Common myeloid progenitor, CD34-positive (primary cell): Measurements from ENCODE around the gene OR13A1.

Experiments
- CTCF ChIA-PET: fragments of 350-600 bp; sonication (Branson Sonifier 250); formaldehyde crosslinking; loops from one replicate; lab custom pipeline; 2021; ENCODE audit warnings: antibody characterized with exemption; lab: Charles Lee
- POLR2A ChIA-PET: fragments of 350-600 bp; sonication (Branson Sonifier 250); formaldehyde crosslinking; loops from one replicate; lab custom pipeline; 2021; ENCODE audit warnings: antibody characterized with exemption; lab: Charles Lee
- DNase-seq, 3 donors: peaks; one replicate each; pipeline versions ENCODE4 v3.0.0 to v3.0.0-alpha.2; 2013
- H3K27ac ChIP-seq, 2 experiments: 1 replicate in 1 of 2; 2 replicates in 1 of 2; pipeline ENCODE4 v1.7.0; 2013; ENCODE audit warnings: inconsistent platforms in 2 of 2, low read length in 2 of 2, mild to moderate bottlenecking in 2 of 2, low read depth in 1 of 2, moderate library complexity in 1 of 2; ENCODE audit not compliant: severe bottlenecking in 2 of 2, insufficient read depth in 1 of 2, poor library complexity in 1 of 2
- H3K27me3 ChIP-seq, 5 experiments: replicated peaks in 2 of 5; 1 replicate in 3 of 5; 2 replicates in 2 of 5; pipeline versions ENCODE4 v1.6.1 to v1.7.0; 2013; ENCODE audit warnings: low read length in 4 of 5, mild to moderate bottlenecking in 2 of 5, moderate library complexity in 2 of 5, inconsistent platforms in 1 of 5; ENCODE audit not compliant: insufficient read depth in 5 of 5, control insufficient read depth in 4 of 5
- H3K36me3 ChIP-seq, 4 experiments: 1 replicate in 2 of 4; 2 replicates in 2 of 4; pipeline versions ENCODE4 v1.6.1 to v1.7.0; 2013; ENCODE audit warnings: low read length in 3 of 4, control low read depth in 1 of 4, mild to moderate bottlenecking in 1 of 4; ENCODE audit not compliant: control insufficient read depth in 4 of 4, insufficient read depth in 4 of 4
- H3K4me1 ChIP-seq, 4 experiments: 1 replicate in 3 of 4; 2 replicates in 1 of 4; pipeline versions ENCODE4 v1.6.1 to v1.7.1; 2013; ENCODE audit warnings: low read length in 3 of 4, mild to moderate bottlenecking in 3 of 4, control low read depth in 1 of 4, inconsistent platforms in 1 of 4, moderate library complexity in 1 of 4; ENCODE audit not compliant: control insufficient read depth in 4 of 4, insufficient read depth in 4 of 4; ENCODE audit errors: control extremely low read depth in 1 of 4
- H3K4me3 ChIP-seq, 7 experiments: 1 replicate in 4 of 7; 2 replicates in 3 of 7; pipeline versions ENCODE4 v1.5.1 to v1.7.0; 2013; ENCODE audit warnings: mild to moderate bottlenecking in 7 of 7, low read length in 6 of 7, moderate library complexity in 6 of 7, inconsistent platforms in 2 of 7, low read depth in 2 of 7, control low read depth in 1 of 7; ENCODE audit not compliant: insufficient read depth in 4 of 7, control insufficient read depth in 1 of 7; ENCODE audit errors: extremely low read depth in 1 of 7
- H3K9me3 ChIP-seq, 5 experiments: 1 replicate in 4 of 5; 2 replicates in 1 of 5; pipeline versions ENCODE4 v1.6.1 to v1.7.1; 2013; ENCODE audit warnings: low read length in 4 of 5, mild to moderate bottlenecking in 2 of 5, inconsistent platforms in 1 of 5, low read depth in 1 of 5, moderate library complexity in 1 of 5; ENCODE audit not compliant: control insufficient read depth in 4 of 5, insufficient read depth in 2 of 5; ENCODE audit errors: control extremely low read depth in 1 of 5
- WGBS: methylation state at CpG from one replicate; pipeline ENCODE4 v1.1.5; 2013; ENCODE audit not compliant: insufficient coverage; 5-methylcytosine and 5-hydroxymethylcytosine counted together

The OR13A1 gene

DNA sequence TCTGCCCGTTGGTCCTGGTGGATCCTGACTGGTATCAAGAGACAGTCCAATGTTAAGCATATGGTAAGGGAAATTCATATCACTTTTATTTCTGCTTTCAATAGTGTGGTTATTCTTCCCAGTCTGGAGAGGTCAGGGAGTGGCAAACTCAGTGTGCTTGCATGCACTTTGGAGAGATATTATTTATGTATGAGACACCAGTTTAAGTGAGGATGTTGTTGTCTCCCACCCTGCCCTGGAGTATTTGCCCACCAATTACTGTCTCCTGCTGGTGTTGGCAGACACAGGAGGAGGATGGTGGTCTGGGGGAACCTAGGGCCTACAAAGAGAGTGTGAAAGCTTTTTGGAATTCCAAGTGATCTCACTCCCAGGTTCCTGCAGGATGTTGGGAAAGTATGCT, 59.7 kb downstream of the OR13A1 start:
- no CpG with 5 or more reads among the region's 1 CpG for WGBS
- H3K27ac ChIP-seq, result no peak overlapping the region
- no peaks in the 10 kb centered on the region for H3K4me1 ChIP-seq
- no peaks in the 10 kb centered on the region for H3K36me3 ChIP-seq
- H3K27me3 ChIP-seq, result no peaks in the 10 kb centered on the region
- ChIA-PET POLR2A (no interaction called here), CTCF (no interaction called here)
- no peaks in the 10 kb centered on the region for H3K9me3 ChIP-seq
- DNase-seq, result no peak
- no peak overlapping the region for H3K4me3 ChIP-seq

- DNase-seq, result no peak
- ChIA-PET POLR2A (no interaction called here), CTCF (interaction anchor here (1.0 kb wide), 1 partner anchor 26 kb away, joined by 3 read pairs; no protein-coding TSS in a partner anchor)
Observed at GRCh38 chr10:45254892-45255291, 60.5 kb downstream of the OR13A1 start.

DNA sequence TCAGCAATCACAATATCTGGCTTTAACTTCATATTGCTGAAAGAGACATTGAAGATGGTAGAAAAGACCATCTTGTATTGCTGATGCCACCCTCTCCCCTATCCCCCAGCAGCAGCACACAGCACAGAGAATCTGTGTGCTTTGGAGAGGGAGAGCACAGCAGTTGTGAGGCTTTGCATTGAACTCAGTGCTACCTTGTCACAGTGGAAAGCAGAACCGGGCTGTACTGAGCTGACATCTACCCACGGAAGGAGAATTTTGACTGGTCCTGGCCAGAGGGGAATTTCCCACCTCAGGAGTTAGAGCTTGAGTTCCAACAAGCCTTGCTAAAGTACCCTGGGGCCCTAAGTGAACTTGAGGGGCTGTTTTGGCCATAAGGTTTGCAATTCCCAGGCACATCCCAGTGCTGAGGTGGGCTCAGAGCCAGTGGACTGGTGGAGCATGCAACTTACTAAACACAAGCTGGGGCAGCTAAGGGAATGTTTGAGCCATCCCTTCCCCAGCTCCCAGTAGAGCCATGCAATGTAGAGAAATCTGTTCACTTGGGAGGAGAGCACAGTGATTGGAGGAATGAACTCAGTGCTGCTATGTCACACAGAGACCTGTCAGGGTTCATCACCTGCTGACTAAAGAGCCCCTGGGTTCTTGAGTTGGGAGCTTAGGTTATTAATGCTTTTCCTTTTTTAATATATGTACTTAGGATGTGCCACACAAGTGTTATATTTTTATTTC, 62.1 kb downstream of the OR13A1 start:
- POLR2A ChIA-PET, result no interaction called here
- DNase-seq, result no peak
- Histone ChIP-seq H3K36me3 (no peaks in the 10 kb centered on the region), H3K4me3 (no peak overlapping the region), H3K9me3 (no peaks in the 10 kb centered on the region), H3K27ac (no peak overlapping the region), H3K4me1 (peaks cover 0 to 2% (median 1%) of the 10 kb centered on the region in 4 experiments), H3K27me3 (no peaks in the 10 kb centered on the region)
- WGBS, result 35% methylated on average over 2 of the region's 2 CpGs
- CTCF ChIA-PET, result no interaction called here

More at GRCh38 chr10:45254892-45255291, 60.5 kb downstream of the OR13A1 start:
- Histone ChIP-seq H3K9me3 (no peaks in the 10 kb centered on the region), H3K4me1 (peaks cover 0 to 2% (median 1%) of the 10 kb centered on the region in 4 experiments), H3K27ac (no peak overlapping the region), H3K36me3 (no peaks in the 10 kb centered on the region), H3K27me3 (no peaks in the 10 kb centered on the region), H3K4me3 (no peak overlapping the region)
